Heart left ventricle (tissue), 13 donors: Measurements from ENCODE around the gene PLA2G4F.

Experiments used
- POLR2A ChIP-seq, 2 donors: fragments of 450-650 bp; IDR thresholded peaks; one replicate each; pipeline ENCODE4 v1.6.1; 2017; ENCODE audit warnings: antibody characterized with exemption in 2 of 2, mild to moderate bottlenecking in 2 of 2, moderate library complexity in 2 of 2
- TF ChIP-seq, protein P1 (sequence below), 12 donors: fragments of 200-600 bp; sonication (generic) in 4 of 12; IDR thresholded peaks; one replicate each; pipeline versions ENCODE4 v1.5.0 to v1.8.0; 2018 to 2022; ENCODE audit warnings: antibody characterized with exemption in 12 of 12, mild to moderate bottlenecking in 5 of 12
- donor health status: ischemic (EF 13 %, LVEDD 7.1; RV severe dilation, severe dysfunction).
- donor health status: DM: no; HTN: yes; CAD: no.
- donor health status: DM: no; HTN: no; CAD: no.
- donor health status: ischemic (EF 25% LVEDD 6.9; RV normal size, moderate dysfunction).
- donor health status: ischemic (EF 25% LVEDD 5.7; RV mildly dilated, moderate dysfunction).
- donor health status: ischemic (EF 35%, LVEDD 5.7; RV mildly dilated, moderate dysfunction).
- donor health status: nonischemic (EF 11% LVEDD 7.7; RV severe dilation, severe dysfunction).
- donor health status: DM: yes; HTN: yes; CAD: no.
- donor health status: PGD.
- donor health status: ischemic (EF 29% LVEDD 5.4; RV normal size, mild dysfunction).
- donor health status: nonischemic (EF 23%, LVEDD 6.1; RV moderate dilation, normal function).

DNA sequence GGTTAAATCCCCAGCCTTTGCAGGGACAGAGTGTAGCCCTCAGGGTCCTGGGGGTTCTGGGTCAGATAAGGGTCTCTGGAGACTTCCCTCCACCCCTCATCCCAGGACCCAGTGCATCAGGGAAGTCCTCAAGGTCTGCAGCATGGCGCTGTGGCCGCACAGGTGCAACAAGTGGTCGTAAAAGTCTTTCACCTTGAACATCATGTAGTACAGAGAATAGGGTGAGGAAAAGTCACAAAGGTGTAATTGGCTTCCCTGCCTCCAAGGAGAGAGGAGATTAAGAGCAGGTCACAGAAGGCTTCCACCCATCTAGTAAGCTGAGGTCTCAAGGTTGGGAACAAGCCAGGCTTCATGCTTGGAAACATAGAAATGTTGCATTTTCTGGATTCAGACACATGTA lies 32.9 kb downstream of the PLA2G4F start:
- TF ChIP-seq, protein P1, sequence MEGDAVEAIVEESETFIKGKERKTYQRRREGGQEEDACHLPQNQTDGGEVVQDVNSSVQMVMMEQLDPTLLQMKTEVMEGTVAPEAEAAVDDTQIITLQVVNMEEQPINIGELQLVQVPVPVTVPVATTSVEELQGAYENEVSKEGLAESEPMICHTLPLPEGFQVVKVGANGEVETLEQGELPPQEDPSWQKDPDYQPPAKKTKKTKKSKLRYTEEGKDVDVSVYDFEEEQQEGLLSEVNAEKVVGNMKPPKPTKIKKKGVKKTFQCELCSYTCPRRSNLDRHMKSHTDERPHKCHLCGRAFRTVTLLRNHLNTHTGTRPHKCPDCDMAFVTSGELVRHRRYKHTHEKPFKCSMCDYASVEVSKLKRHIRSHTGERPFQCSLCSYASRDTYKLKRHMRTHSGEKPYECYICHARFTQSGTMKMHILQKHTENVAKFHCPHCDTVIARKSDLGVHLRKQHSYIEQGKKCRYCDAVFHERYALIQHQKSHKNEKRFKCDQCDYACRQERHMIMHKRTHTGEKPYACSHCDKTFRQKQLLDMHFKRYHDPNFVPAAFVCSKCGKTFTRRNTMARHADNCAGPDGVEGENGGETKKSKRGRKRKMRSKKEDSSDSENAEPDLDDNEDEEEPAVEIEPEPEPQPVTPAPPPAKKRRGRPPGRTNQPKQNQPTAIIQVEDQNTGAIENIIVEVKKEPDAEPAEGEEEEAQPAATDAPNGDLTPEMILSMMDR (IDR thresholded peaks at IDR 0.05): no peak
- TF ChIP-seq POLR2A (IDR thresholded peaks at IDR 0.05): no peak
